HepG2 (cell line): ENCODE data around the gene NPHP4. TPM values are rescaled to one million over a fixed set of nuclear protein-coding genes. Genes with fewer than 3 reads are reported as not detected.
"Not testable (repeated sequence)": the region's sequence is repeated elsewhere in the genome, so short reads cannot be mapped to it uniquely, and the experiment has no call there.

Source experiments
- ATAC-seq: fragments of 200-7000 bp; cut with Tn5 transposase; 3 replicates; pipeline ENCODE4 v1.9.1; 2020; ENCODE audit warnings: mild to moderate bottlenecking, moderate library complexity
- BruUV-seq: library from RNA; stranded (reverse); fragments of 400-500 nt; replicated peaks from 2 replicates; lab custom pipeline; 2021; lab: Mats Ljungman, UMichigan
- CTCF ChIA-PET: fragments of 300-600 bp; formaldehyde crosslinking; extraction: SDS; loops from one replicate; lab custom pipeline; 2021; ENCODE audit warnings: low total read pairs, inconsistent platforms, low intra/inter-chr PET ratio; lab: Yijun Ruan, JAX
- POLR2A ChIA-PET: fragments of 350-600 bp; sonication (Branson Sonifier 250); formaldehyde crosslinking; loops from one replicate; lab custom pipeline; 2020; ENCODE audit warnings: antibody characterized with exemption, inconsistent platforms; lab: Yijun Ruan, JAX
- DNase-seq: peaks from one replicate; pipeline ENCODE4 v3.0.0-alpha.2; 2015; ENCODE audit warnings: low spot score
- FAIRE-seq: peaks from 3 replicates; lab custom pipeline; 2011; peaks lifted over from hg19 to GRCh38; lab: Jason Lieb, UNC
- H2AFZ ChIP-seq: one replicate; pipeline ENCODE4 v1.6.1; 2011; ENCODE audit warnings: low read length, inconsistent platforms
- H3K27ac ChIP-seq: fragments of 300-600 bp; 3 replicates; pipeline ENCODE4 v1.8.0; 2011; ENCODE audit warnings: mixed run types, mild to moderate bottlenecking, mixed read lengths, low read length, inconsistent platforms; ENCODE audit not compliant: insufficient read depth; ENCODE audit errors: extremely low read length
- H3K27me3 ChIP-seq, 2 experiments: fragments of 200-600 bp in 1 of 2; 2 replicates in 1 of 2; 3 replicates in 1 of 2; pipeline versions ENCODE4 v1.6.0 to v1.8.0; 2011; ENCODE audit warnings: low read length in 2 of 2, mild to moderate bottlenecking in 2 of 2, moderate library complexity in 2 of 2, inconsistent platforms in 1 of 2; ENCODE audit not compliant: insufficient read depth in 2 of 2, control insufficient read depth in 1 of 2
- H3K36me3 ChIP-seq, 2 experiments: fragments of 200-600 bp in 1 of 2; replicated peaks in 1 of 2; 2 replicates in 1 of 2; 3 replicates in 1 of 2; pipeline versions ENCODE4 v1.5.1 to v1.8.0; 2011; ENCODE audit warnings: low read length in 2 of 2, inconsistent platforms in 1 of 2; ENCODE audit not compliant: insufficient read depth in 2 of 2, control insufficient read depth in 1 of 2
- H3K4me1 ChIP-seq: 2 replicates; pipeline ENCODE4 v1.5.1; 2012; ENCODE audit warnings: low read length, inconsistent platforms; ENCODE audit not compliant: insufficient read depth
- H3K4me2 ChIP-seq: 2 replicates; pipeline ENCODE4 v1.6.0; 2011; ENCODE audit warnings: low read depth, low read length, inconsistent platforms
- H3K4me3 ChIP-seq, 3 experiments: fragments of 200-600 bp in 1 of 3; sonication (generic), shearing (Covaris generic) in 1 of 3; replicated peaks in 1 of 3; 2 replicates each; pipeline ENCODE4 v1.5.1; 2011 to 2016; ENCODE audit warnings: low read length in 3 of 3, inconsistent platforms in 2 of 3, low read depth in 2 of 3, mild to moderate bottlenecking in 2 of 3, control low read depth in 1 of 3, mixed read lengths in 1 of 3; ENCODE audit not compliant: insufficient read depth in 1 of 3
- H3K79me2 ChIP-seq: one replicate; pipeline ENCODE4 v1.6.1; 2011; ENCODE audit warnings: low read length, inconsistent platforms; ENCODE audit not compliant: insufficient read depth
- H3K9ac ChIP-seq: 2 replicates; pipeline ENCODE4 v1.6.0; 2011; ENCODE audit warnings: mild to moderate bottlenecking, low read depth, low read length, inconsistent platforms; ENCODE audit not compliant: insufficient read depth
- H3K9me3 ChIP-seq: 2 replicates; pipeline ENCODE4 v1.5.1; 2012; ENCODE audit warnings: mild to moderate bottlenecking, low read length
- H4K20me1 ChIP-seq: 2 replicates; pipeline ENCODE4 v1.6.0; 2011; ENCODE audit warnings: inconsistent platforms, mild to moderate bottlenecking, low read length, moderate library complexity; ENCODE audit not compliant: insufficient read depth
- ZFP36L2 ChIP-seq: sonication (generic); formaldehyde crosslinking; IDR thresholded peaks from 2 replicates; pipeline ENCODE4 v1.4.0; 2020; ENCODE audit warnings: missing genetic modification reagents
- ZNF484 ChIP-seq: sonication (generic); formaldehyde crosslinking; IDR thresholded peaks from 2 replicates; pipeline ENCODE4 v1.5.1; 2020; ENCODE audit warnings: mild to moderate bottlenecking, low read depth, missing genetic modification reagents, borderline replicate concordance
- WGBS: methylation state at CpG from one replicate; pipeline ENCODE4 v1.1.6; 2017; ENCODE audit warnings: low lambda C conversion rate; 5-methylcytosine and 5-hydroxymethylcytosine counted together
- in situ Hi-C: cut with HindIII; loops from 2 replicates; pipeline ENCODE4 v1.10.0; 2017; ENCODE audit warnings: low pct_unique_long_range_greater_than_20kb; ENCODE audit not compliant: extremely low pct_ligation_motif_present
- intact Hi-C: fragments of 100-400 bp; cut with micrococcal nuclease; formaldehyde crosslinking; loops from one replicate; pipeline ENCODE4 v1.10.0; 2022; ENCODE audit not compliant: unreplicated experiment
- polyA plus RNA-seq, 8 experiments: library from polyadenylated mRNA; depleted of rRNA in 3 of 8; stranded (reverse) in 7 of 8; unstranded in 1 of 8; fragments of >200 nt; fragmentation: Illumina TruSeq in 4 of 8; extraction: Trizol in 4 of 8; gene quantifications; 2 replicates each; pipeline versions ENCODE4 v1.2.1 to v1.2.3, GENCODE V29; 2011 to 2016; ENCODE audit warnings: low read depth in 4 of 8, missing spikeins in 1 of 8, mixed read lengths in 1 of 8; ENCODE audit not compliant: insufficient read depth in 1 of 8
- total RNA-seq, 5 experiments: library from RNA; depleted of rRNA; stranded (reverse); fragments of >200 nt; fragmentation: Illumina TruSeq; extraction: Trizol; gene quantifications; 2 replicates each; pipeline ENCODE4 v1.2.3, GENCODE V29; 2016; ENCODE audit warnings: low read depth in 1 of 5

NPHP4 gene
- total and polyA plus RNA-seq, 2 of the 13 experiments (the other 11 are each of a cell fraction or from before 2014, with no cell fraction given): 4.4 to 6.8 TPM

- H3K27me3 ChIP-seq, H2AFZ ChIP-seq, H3K27ac ChIP-seq, POLR2A ChIA-PET, FAIRE-seq, H3K4me2 ChIP-seq, H3K79me2 ChIP-seq, BruUV-seq, H3K9ac ChIP-seq, intact Hi-C loops, H4K20me1 ChIP-seq, DNase-seq, ATAC-seq, H3K4me1 ChIP-seq, CTCF ChIA-PET, H3K4me3 ChIP-seq, in situ Hi-C loops, H3K36me3 ChIP-seq, H3K9me3 ChIP-seq: not testable (repeated sequence)
- 46% methylated on average over 5 of the region's 7 CpGs for WGBS
These were observed 25.4 kb upstream of the NPHP4 start for GRCh38 chr1:6017654-6018053.

- Histone ChIP-seq H3K4me3 (no peak overlapping the region), H3K9me3 (no peaks in the 10 kb centered on the region), H2AFZ (no peak overlapping the region), H3K4me1 (no peaks in the 10 kb centered on the region), H3K27me3 (no peaks in the 10 kb centered on the region; a peak in 1 of 5 replicates), H4K20me1 (no peaks in the 10 kb centered on the region), H3K27ac (no peak overlapping the region), H3K36me3 (no peaks in the 10 kb centered on the region), H3K79me2 (no peaks in the 10 kb centered on the region), H3K9ac (no peak overlapping the region), H3K4me2 (no peak overlapping the region)
- no TSS peak for BruUV-seq
- ATAC-seq (no peak), DNase-seq (no peak), FAIRE-seq (no peak)
- in situ Hi-C loops (no loop called here), intact Hi-C loops (no loop called here)
- WGBS: 58% methylated on average over 15 of the region's 21 CpGs
- CTCF ChIA-PET: no interaction called here
- no peak for TF ChIP-seq ZNF484 (CRISPR knock-in tag)
- no peak for TF ChIP-seq ZFP36L2 (CRISPR knock-in tag)
- POLR2A ChIA-PET: interaction anchor here (1.3 kb wide), 1 partner anchor 10 kb away, joined by 3 read pairs; no protein-coding TSS in a partner anchor
These were observed 24.1 kb upstream of the NPHP4 start for GRCh38 chr1:6016191-6016865.
